Left lung (tissue), 10 donors: Measurements from ENCODE around the gene KIAA2012. TPM values are rescaled to one million over a fixed set of nuclear protein-coding genes. Genes with fewer than 3 reads are reported as not detected.

Experiments used
- ATAC-seq: fragments of 200-7000 bp; cut with Tn5 transposase; one replicate; pipeline ENCODE4 v1.9.1; 2020; ENCODE audit warnings: moderate library complexity
- DNase-seq, 4 donors: peaks; one replicate each; pipeline ENCODE4 v3.0.0-alpha.2; 2013 to 2020
- H3K27ac ChIP-seq, 2 donors: fragments of 200-600 bp; sonication (generic) in 1 of 2; one replicate each; pipeline versions ENCODE4 v1.5.0 to v1.8.0; 2020 to 2021
- H3K27me3 ChIP-seq, 2 donors: fragments of 200-600 bp; sonication (generic) in 1 of 2; one replicate each; pipeline versions ENCODE4 v1.5.0 to v1.8.0; 2020 to 2021
- H3K36me3 ChIP-seq, 2 donors: fragments of 200-600 bp; sonication (generic) in 1 of 2; one replicate each; pipeline versions ENCODE4 v1.5.0 to v1.8.0; 2020 to 2021
- H3K4me1 ChIP-seq, 2 donors: fragments of 200-600 bp; one replicate each; pipeline ENCODE4 v1.8.0; 2021
- H3K4me3 ChIP-seq, 2 donors: fragments of 200-600 bp; sonication (generic) in 1 of 2; one replicate each; pipeline versions ENCODE4 v1.5.0 to v1.8.0; 2020 to 2021; ENCODE audit warnings: mild to moderate bottlenecking in 1 of 2
- H3K9me3 ChIP-seq, 2 donors: fragments of 200-600 bp; sonication (generic) in 1 of 2; one replicate each; pipeline versions ENCODE4 v1.5.0 to v1.8.0; 2020 to 2021
- CTCF ChIP-seq, 2 donors: fragments of 200-600 bp; sonication (generic) in 1 of 2; IDR thresholded peaks; one replicate each; pipeline versions ENCODE4 v1.5.0 to v1.8.0; 2021; ENCODE audit warnings: antibody characterized with exemption in 2 of 2
- intact Hi-C, 2 donors: fragments of 100-400 bp; cut with DNase I; formaldehyde crosslinking; loops; one replicate each; pipeline versions ENCODE4 v1.11.2 to v1.14.2; 2022
- polyA plus RNA-seq, 6 donors: library from polyadenylated mRNA; unstranded; fragments of 120-200 nt; gene quantifications; one replicate each; pipeline ENCODE4 v1.2.1, GENCODE V29; 2013; ENCODE audit not compliant: insufficient read length in 6 of 6
- total RNA-seq, 2 donors: library from RNA; stranded (reverse); fragmentation: NEBNext Ultra II Directional; extraction: Animal tissue kit (Norgen Biotek cat#: 25700); gene quantifications; one replicate each; pipeline ENCODE4 v1.2.1, GENCODE V29; 2021
- donor health status: DM: no; HTN: yes; CAD: no.
- donor health status: DM: no; HTN: no; CAD: no.

The KIAA2012 gene
- total and polyA plus RNA-seq, 8 donors, result 0.46 to 2.8 (median 1.5) TPM; not detected in 1

GRCh38 chr2:202169131-202169530 is 96.1 kb downstream of the KIAA2012 start:
- peaks cover 0 to 4% of the 10 kb centered on the region in 2 donors for H3K4me1 ChIP-seq
- intact Hi-C loops, result no loop called here

GRCh38 chr2:202169832-202170424 is 96.9 kb downstream of the KIAA2012 start:
- intact Hi-C loops, result loop anchor here (10.0 kb wide), 3 partner anchors 135 to 375 kb away; partner anchors contain the start of gene FZD7 (in 1 of the 2)
- Histone ChIP-seq H3K4me3 (no peak overlapping the region), H3K4me1 (peaks cover 0 to 4% of the 10 kb centered on the region in 2 donors), H3K9me3 (no peaks in the 10 kb centered on the region), H3K27ac (no peak overlapping the region), H3K36me3 (no peaks in the 10 kb centered on the region), H3K27me3 (peaks cover 0 to 15% of the 10 kb centered on the region in 2 donors)
- DNase-seq (no peak), ATAC-seq (no peak)
- TF ChIP-seq CTCF (IDR thresholded peaks at IDR 0.05), result no peak

More at GRCh38 chr2:202169131-202169530, 96.1 kb downstream of the KIAA2012 start:
- ATAC-seq (no peak), DNase-seq (no peak)
- TF ChIP-seq CTCF (IDR thresholded peaks at IDR 0.05), result no peak
- Histone ChIP-seq H3K9me3 (no peaks in the 10 kb centered on the region), H3K4me3 (no peak overlapping the region), H3K27ac (no peak overlapping the region), H3K36me3 (no peaks in the 10 kb centered on the region), H3K27me3 (peaks cover 0 to 15% of the 10 kb centered on the region in 2 donors)

- H3K36me3 ChIP-seq, result no peaks in the 10 kb centered on the region
- H3K4me3 ChIP-seq, result no peak overlapping the region
- H3K27ac ChIP-seq, result no peak overlapping the region
- H3K27me3 ChIP-seq, result peaks cover 0 to 15% of the 10 kb centered on the region in 2 donors
- peak in 1 of 4 donors; percentile 40 for DNase-seq
- ATAC-seq, result peak; percentile 29
- H3K4me1 ChIP-seq, result peaks cover 0 to 4% of the 10 kb centered on the region in 2 donors
- intact Hi-C loops, result loop anchor here (10.0 kb wide), 3 partner anchors 137 to 377 kb away; partner anchors contain the start of gene FZD7 (in 1 of the 2)
- no peak for TF ChIP-seq CTCF (IDR thresholded peaks at IDR 0.05)
- H3K9me3 ChIP-seq, result no peaks in the 10 kb centered on the region
Measured at GRCh38 chr2:202171241-202171825, 98.3 kb downstream of the KIAA2012 start.

- TF ChIP-seq CTCF (IDR thresholded peaks at IDR 0.05), result no peak
- no peak overlapping the region for H3K27ac ChIP-seq
- ATAC-seq, result peak; percentile 52
Measured at GRCh38 chr2:202172439-202173211, 99.6 kb downstream of the KIAA2012 start.

More at GRCh38 chr2:202172439-202173211, 99.6 kb downstream of the KIAA2012 start:
- peaks cover 0 to 4% of the 10 kb centered on the region in 2 donors for H3K4me1 ChIP-seq
- DNase-seq, result no peak
- H3K27me3 ChIP-seq, result peaks cover 0 to 15% of the 10 kb centered on the region in 2 donors
- intact Hi-C loops, result loop anchor here (10.0 kb wide), 3 partner anchors 138 to 378 kb away; partner anchors contain the start of gene FZD7 (in 1 of the 2)
- no peaks in the 10 kb centered on the region for H3K9me3 ChIP-seq
- H3K36me3 ChIP-seq, result no peaks in the 10 kb centered on the region
- H3K4me3 ChIP-seq, result no peak overlapping the region
